ENCODE results near the gene PPP6R1. TPM values are rescaled to one million over a fixed set of nuclear protein-coding genes. Genes with fewer than 3 reads are reported as not detected.

The PPP6R1 gene
- total RNA-seq, 2 donors from 2014 or later = 37.8 to 42.4 TPM

DNA sequence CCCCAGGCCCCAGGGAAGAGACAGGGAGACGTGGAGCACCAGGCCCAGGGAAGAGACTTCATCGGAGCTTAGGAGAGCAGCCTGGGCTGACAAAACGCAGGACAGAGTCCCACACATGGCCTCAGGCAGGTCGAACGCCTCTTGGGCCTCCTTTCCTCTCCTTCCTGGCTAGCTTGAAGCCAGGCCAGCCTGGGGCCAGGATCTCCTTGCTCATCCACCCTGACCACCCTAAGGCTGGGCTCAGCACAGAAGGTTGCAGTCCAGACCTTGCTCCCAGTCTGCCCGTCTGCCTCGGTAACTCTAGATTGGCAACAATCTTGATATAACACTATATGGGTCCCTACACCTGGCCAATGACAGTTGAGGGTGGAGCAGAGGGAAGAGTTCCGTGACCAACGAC, 10.1 kb downstream of the PPP6R1 start:
- intact Hi-C loops (cut with DNase I) = no loop called here
- DNase-seq (no peak), ATAC-seq (no peak)

DNA sequence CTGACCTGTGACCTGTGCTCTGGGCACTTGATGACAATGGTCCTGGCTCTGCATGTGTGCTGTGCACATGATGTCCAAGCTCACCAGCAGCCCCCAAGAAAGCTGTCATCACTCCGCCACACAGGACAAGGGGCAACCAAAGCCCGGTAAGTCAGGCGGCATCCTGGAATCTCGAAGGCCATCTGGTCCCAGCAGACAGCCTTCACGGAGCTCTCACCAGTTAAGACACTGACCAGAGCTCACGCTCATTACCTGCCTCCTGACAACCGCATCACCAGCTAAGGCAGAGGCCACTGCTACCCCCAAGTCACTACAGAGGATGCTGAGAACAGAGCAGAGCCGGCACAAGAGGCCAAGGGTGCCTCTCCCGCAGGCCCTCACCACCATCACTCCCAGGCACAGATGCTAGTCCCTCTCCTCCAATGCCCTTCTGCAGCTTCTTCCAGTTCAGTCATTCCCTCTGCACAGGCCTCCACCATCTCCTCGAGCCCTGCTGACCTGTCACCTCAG, 10.6 kb downstream of the PPP6R1 start:
- intact Hi-C loops (cut with DNase I) = no loop called here
- ATAC-seq (no peak), DNase-seq (no peak)

DNA sequence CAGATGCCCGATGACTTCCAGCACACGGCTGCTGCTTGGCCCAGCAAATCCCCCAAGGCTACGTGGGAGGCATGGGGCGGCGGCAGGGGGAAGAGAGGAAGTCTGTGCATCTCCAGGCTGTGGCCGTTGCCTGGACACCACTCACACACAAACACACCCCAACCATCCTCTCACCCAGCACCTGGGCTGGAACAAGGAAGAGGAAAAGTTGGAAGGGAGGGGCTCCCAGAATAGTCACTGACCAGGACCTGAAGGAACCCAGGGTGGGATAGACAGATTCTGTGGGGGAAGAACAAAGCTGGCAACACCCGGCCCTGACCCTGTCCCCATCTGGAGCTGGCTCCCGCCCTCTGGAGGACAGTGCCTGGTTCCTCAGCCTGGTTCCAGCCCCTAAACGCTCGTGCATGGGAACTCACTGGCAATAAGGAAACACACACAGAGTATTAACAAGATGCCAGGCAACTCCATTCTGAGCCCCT, 11.2 kb downstream of the PPP6R1 start:
- ATAC-seq (peak in 1 of 2 donors; percentile 80), DNase-seq (peak; percentile 60)
- intact Hi-C loops (cut with DNase I) = no loop called here

DNA sequence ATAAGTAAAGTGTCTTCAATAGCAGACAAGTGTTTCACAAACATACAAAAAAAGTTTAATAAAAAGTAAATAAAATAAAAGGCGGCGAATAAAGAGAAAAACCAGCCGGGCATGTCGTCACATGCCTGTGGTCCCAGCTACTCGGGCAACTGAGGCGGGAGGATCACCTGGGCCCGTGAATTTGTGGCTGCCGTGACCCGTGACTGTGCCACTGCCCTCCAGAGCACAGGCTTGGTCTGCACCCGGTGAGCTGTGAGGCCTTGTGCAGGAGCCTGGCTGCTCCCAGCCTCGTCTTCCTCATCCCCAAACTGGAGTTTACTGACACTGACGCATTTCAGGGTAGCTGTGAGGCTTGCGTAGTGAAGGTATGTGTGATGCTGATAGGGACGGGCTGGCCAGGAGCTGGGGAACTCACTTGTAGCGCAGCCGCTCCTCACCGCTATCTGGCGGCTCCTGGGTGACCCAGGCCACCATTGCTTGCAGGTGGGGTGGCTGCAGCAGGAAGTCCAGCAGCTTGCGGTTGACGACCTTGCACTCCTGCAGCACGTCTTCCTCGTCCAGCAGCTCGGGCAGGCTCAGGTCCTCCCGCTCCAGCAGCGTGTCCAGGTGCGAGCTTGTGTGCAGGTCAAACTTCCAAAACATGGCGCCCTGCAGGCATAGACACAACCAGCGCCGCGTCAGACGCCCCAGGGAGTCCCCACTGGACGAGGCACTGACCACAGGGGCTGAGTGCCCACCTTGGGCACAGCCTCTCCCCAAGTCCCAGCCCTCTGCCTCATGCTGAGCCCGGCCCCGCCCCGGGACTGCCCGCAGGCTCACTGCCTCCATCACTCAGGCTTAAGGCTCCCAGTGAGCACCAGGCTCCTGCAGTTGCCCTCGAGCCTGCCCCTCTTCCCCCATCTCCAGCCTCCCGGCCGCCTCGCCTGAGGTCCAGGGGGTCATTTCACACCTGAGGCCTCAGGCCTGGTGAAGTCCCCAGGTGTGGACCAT, 12.1 kb downstream of the PPP6R1 start:
- intact Hi-C loops (cut with DNase I) = no loop called here
- DNase-seq = no peak
- peak in 1 of 2 donors; percentile 30 for ATAC-seq

DNA sequence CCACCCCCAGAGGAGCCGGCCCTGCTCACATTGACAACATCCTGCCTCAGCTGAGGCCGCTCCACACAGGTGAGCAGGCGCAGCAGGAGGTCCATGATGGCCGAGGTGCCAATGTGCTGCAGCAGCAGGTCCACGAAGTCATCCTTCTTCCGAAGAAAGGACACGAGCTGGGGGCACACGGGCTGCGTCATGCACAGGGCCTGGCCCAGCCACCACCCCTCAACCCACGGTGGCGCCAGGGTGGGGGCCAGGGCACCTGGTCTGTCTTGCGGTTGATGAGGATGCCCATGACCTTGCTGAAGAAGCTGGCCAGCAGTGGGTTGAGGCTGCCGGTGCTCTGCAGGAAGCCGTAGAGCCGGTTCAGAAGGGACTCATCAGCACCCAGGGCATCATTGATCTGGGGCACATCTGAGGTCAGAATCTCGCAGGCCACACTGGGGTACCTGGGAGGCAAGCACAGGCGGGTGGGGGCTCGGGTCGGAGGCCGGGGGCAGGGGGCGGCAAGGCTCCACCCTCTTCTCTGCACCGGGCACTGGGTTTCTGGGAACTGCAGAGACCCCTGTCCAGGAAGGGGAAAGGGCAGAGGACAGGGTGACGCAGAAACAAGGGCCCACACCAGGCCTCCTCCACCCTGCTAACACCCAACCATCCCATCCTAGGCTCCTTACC, 13.4 kb downstream of the PPP6R1 start:
- ATAC-seq (no peak), DNase-seq (no peak)
- intact Hi-C loops (cut with DNase I) = no loop called here

DNA sequence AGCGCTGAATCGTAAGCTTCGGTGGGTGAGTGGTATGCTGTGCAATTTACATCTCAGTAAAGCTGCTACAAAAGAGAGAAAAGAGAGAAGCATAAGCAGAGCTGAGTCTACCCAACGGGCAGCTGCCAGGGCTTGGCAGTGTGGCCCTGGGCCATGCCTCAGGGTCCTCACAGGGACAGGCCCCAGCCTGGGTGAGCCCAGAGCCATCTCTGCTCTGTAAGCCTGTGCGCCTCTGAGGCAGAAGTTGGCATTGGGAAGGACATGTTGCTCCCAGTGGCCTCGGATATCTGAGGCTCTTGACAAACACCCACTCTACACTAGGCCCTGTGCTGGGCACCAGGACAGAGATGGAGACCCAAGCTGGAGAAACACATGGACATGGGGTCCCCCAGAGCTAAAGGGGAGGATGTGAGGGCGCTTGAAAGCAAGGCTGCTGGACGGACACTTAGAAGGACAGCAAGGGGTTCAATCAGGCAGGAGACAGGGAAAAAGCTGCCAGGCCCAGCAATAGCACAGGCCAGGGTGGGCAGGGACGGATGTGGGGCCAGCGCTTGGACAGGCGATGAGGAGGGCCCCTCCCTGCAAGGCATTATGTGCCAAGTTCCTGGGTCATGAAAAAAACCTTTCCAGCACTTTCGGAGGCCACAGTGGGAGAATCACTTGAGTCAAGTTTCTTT, 14.7 kb downstream of the PPP6R1 start:
- intact Hi-C loops (cut with DNase I) = no loop called here
- DNase-seq (no peak), ATAC-seq (no peak)

DNA sequence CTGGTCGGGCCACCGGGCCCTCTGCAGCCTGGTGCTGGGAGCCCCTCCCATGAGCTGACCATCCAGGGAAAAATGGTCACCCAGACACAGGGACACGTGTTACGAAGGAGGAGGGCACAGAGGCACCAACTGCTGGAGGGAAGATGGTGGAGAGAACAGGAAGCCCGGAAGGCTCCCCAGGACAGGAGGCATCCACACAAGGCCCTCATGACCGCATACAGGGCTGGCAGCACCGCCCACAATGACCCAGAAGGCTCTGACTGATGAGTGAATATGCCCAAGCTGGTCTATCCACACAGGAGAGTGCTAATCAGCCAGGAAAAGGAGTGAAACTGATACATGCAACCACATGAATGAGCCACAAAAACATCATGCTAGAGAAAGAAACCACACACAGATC, 16.3 kb downstream of the PPP6R1 start:
- intact Hi-C loops (cut with DNase I) = no loop called here
- ATAC-seq = no peak
- no peak for DNase-seq

DNA sequence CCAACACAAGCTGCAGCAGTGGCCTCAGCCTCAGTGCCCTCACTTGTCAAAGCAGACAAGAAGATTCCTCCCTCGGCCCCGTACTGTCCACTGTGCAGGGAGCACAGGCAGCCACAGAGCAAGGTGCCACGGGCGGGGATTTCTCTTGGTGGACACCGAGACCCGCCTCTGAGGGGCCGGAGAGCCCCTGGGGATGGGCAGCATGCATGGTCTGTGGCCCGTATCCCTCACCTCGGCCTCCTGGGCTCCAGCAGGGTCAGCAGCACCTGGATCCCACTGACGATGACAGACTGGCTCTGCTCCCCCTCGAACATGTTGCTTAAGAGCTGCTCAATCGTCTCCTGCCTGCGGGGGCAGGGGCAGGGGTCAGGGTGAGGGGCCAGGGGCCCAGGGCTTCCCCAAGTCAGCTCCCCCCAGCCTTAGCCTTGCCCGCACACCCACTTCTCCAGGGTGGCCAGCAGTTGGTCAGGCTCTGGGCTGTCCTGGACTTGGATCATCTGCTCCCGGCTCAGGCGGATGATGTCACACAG, 16.8 kb downstream of the PPP6R1 start:
- DNase-seq (no peak), ATAC-seq (no peak)
- intact Hi-C loops (cut with DNase I) = no loop called here

DNA sequence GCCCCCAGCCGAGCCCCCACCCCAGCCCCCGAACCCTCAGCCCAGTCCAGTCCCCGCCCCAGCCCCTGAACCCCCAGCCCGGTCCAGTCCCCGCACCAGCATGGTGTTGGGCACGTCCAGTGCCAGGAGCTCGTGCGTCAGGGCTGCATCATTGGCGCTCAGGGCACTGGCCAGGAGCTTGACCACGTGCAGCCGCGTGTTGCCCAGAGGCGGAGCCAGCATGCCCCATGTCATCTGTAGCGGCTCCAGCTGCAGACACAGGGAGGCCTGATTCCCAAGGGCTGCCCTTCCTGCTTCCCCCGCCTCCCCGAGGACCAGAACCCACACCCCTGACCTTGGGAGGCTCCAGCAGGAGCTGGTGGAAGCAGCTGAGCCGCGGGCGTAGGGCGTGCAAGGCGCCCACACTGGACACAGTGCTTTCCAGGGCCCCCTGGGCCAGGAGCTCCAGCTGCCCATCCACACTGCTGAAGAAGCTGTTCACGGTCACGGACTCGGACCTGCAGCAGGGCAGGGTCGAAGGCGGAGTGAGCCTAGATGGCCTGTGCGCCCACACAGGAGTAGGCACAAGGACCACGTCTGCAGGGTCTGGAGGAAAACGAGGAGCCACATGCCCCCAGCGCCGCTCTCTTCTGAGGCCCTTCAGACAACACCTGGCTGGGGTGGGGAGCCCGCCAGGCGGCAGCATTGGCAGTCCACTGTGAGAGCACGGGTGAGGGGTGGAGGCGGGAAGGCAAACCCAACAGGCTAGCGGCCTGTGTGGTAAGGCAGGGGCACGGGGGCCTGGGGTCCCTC, 17.5 kb downstream of the PPP6R1 start:
- DNase-seq (no peak), ATAC-seq (no peak)
- intact Hi-C loops (cut with DNase I) = no loop called here

DNA sequence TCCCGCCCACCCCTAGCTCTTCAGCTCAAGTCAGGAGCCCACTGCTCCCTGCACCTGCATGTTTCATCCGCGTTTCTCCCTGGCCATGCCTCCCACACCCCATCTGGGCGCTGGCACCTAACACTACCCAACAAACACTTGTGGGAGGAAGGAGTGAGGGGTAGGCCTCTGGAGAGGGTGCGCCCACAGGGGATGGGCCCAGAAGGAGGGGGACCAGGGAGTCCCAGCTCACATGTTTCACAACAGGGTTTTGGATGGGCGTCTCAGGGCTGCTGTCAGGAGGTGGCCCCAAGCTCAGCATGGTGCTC, 18.1 kb downstream of the PPP6R1 start:
- no peak for DNase-seq
- no peak for ATAC-seq
- intact Hi-C loops (cut with DNase I) = no loop called here

DNA sequence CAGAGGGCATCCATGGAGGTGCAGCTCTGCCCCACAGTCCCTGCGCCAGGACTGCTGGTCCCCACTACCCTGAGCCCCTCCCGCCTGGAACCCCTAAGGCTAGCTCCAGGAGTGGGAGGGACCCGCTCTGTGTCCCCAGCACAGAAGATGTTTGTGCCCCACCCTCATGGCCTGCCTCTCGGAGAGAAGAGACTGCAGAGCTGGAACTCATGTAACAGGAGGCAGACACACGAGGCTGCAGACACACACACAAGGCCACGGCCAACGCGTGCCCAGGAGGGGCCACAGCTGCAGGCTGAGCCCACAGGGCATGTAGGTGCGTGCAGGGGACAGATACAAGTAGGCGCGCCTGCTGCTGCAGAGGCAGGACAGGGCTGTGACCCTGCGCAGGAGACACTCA, 19.8 kb downstream of the PPP6R1 start:
- intact Hi-C loops (cut with DNase I) = no loop called here
- DNase-seq = no peak

DNA sequence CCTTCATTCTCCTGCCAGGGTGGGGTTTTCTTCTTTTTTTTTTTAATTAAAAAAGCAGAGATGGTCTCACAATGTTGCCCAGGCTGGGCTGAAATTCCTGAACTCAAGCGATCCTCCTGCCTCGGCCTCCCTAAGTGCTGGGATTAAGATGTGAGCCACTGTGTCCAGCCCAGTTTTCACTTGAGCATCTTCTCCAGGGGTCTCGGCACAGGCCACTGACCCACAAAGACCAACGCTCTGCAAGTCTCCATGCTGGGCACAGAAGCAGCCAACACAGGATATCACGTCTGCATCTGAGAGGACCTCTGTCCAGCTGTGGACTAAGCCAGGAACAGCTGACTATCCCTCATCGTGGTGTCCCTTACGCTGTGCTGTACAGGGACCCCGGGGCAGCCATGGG, 20.8 kb downstream of the PPP6R1 start:
- DNase-seq (no peak), ATAC-seq (no peak)
- intact Hi-C loops (cut with DNase I) = no loop called here

More for the DNA sequence above, 19.8 kb downstream of the PPP6R1 start:
- no peak for ATAC-seq

DNA sequence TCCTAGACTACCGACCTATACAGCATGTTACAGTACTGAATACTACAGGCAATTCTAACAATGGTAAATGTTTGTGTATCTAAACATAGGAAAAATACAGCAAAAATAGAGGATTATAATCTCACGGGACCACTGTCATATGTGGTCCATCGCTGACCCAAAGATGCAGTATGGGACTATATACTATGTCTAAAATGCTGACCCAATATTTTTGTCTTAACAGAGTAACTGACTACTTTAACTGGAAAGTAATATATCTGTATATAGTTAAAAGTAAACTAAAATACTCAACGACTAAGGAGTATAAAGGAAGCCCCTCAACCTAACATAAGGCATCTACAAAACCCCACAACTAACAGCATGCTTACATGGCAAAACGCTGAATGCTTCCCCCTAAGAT, 25.8 kb downstream of the PPP6R1 start:
- intact Hi-C loops (cut with DNase I) = no loop called here
- ATAC-seq (no peak), DNase-seq (no peak)

DNA sequence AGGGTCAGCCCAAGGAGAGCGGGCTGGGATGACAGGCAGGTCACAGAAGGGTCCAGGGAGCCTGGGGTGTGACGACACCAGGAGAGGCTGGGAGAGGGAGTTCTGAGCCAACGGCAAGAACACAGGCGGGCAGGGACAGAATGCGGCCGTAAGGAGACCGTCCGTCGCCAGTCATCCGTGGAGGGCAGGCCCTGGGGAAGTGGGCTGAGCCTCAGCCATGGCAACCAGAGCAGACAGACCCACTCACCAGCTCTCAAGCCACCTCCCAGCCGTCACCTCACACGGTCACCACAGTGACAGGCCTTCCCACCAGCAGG, 26.6 kb downstream of the PPP6R1 start:
- ATAC-seq (no peak), DNase-seq (no peak)
- intact Hi-C loops (cut with DNase I) = no loop called here

DNA sequence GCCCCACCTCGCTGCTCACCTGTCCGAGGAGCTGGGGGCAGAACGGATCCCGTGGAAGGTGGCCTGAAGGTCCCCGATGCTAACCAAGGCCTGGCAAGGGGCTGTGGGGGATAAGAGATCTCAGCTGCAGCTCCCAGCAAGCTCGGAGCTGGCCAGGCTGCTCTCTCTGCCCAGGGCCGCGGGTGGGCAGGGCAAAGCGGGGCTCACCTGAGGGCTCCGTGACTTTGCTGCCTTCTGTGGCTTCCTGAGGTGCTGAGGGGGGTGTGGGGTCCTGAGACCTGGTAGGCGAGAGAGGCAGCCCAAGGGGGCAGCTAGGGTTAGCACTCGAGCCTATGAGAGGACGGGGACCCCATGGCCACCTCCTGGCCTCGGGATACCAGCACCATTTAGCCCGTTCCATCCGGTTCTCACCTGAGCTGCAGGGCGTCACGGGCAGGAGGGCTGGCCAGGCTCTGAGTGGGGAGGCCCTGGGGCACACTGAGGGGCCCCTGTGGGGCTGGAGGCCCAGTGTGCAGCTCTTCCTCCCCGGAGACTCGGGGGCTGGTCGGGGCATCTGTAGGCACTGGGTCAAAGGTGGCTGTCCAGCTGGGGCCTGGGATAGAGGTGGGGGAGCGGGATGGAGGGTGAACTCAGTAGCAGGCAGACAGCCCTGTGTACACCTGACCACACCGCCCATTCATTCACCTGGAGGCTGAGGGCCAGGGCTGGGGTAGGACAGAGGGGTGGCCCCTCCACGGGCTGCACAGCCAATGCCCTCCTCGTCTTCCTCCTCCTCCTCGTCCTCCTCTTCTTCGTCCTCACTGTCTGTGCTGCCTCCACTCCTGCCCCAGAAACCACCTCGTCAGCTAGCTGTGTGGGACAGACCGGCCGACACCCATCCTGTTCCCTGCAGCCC, 27.2 kb downstream of the PPP6R1 start:
- intact Hi-C loops (cut with DNase I) = no loop called here
- ATAC-seq (no peak), DNase-seq (no peak)

DNA sequence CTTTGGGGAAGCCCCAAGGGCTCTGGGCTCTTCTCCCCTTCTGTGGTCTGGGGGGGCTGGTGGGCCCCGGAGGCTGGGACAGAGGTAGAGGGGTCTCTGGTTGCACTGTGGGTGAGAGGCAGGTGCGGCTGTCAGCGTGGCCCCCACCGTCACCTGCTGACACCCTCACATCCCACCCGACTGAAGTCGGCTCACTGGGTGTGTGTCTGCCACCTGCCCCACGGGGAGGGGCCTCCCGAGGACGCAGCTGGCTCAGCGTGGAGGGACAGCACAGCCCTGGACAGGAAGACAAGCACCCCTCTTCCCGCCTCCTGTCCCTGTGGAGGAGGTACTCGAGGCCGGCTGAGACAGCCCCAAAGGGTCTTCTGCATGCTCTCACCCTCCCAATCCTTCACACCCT, 28.0 kb downstream of the PPP6R1 start:
- intact Hi-C loops (cut with DNase I) = no loop called here
- ATAC-seq (no peak), DNase-seq (no peak)

DNA sequence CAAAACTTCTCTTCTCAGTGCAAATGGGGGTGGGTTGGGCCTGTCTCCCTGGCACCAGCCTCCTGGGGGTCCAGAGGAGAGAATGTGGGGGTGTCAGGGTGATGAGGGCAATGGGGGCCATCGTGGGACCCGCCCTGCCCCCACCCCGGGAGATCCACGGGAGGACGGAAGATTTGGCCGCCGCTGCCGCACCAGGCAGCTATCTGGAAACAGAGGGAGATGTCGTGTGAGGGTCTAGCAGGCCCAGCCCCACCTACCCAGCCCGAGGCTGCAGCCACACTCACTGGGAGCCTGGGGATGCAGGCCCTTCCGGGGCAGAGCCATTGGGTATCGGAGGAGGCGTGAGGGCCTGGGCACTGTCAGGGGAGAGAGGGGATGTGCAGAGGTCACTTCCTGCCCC, 28.5 kb downstream of the PPP6R1 start:
- DNase-seq (no peak), ATAC-seq (no peak)
- intact Hi-C loops (cut with DNase I) = no loop called here

DNA sequence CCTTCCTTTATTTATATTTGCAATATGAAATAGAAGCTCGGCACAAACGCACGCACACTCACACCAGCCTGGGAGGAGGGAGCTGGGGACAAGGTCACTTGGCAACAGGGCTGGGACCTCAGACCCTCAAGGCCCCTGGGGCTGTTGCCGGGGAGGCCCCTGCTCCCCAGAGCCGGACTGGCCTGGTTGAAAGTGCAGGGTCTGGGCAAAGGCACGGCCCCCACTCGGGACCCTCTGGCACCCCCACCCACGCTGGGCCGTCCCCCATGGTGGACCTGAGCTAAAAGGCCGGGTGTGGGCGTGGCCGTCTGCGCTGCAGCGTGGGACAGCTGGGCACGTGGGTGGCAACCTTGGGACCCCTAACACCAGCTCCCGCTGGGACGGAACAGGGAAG, 29.0 kb downstream of the PPP6R1 start:
- no peak for DNase-seq
- intact Hi-C loops (cut with DNase I) = no loop called here
- ATAC-seq = no peak

Data from left cardiac atrium (tissue), 4 donors.